Measurements from ENCODE around the gene GOLGA1.
"Not testable (repeated sequence)": the region's sequence is repeated elsewhere in the genome, so short reads cannot be mapped to it uniquely, and the experiment has no call there.

GOLGA1 gene

GRCh38 chr9:124940521-124940893, 376 bp downstream of the GOLGA1 start:
- DNase-seq: peak in 1 of 5 experiments; percentile 3

- no peak for DNase-seq
These were observed 939 bp downstream of the GOLGA1 start for GRCh38 chr9:124939944-124940343.

- DNase-seq: no peak
These were observed 6.6 kb downstream of the GOLGA1 start for GRCh38 chr9:124934290-124934689.

GRCh38 chr9:124932333-124932732, 8.6 kb downstream of the GOLGA1 start:
- no peak for DNase-seq

- peak in 1 of 5 experiments; percentile 76 for DNase-seq
These were observed 11.4 kb downstream of the GOLGA1 start for GRCh38 chr9:124929464-124929863.

- DNase-seq: no peak
These were observed 12.8 kb downstream of the GOLGA1 start for GRCh38 chr9:124928116-124928515.

GRCh38 chr9:124920394-124920793, 20.5 kb downstream of the GOLGA1 start:
- not testable (repeated sequence) for DNase-seq

GRCh38 chr9:124914753-124915405, 26.0 kb downstream of the GOLGA1 start:
- DNase-seq: no peak

GRCh38 chr9:124913378-124913777, 27.5 kb downstream of the GOLGA1 start:
- no peak for DNase-seq

GRCh38 chr9:124911766-124912165, 29.1 kb downstream of the GOLGA1 start:
- no peak for DNase-seq

- no peak for DNase-seq
These were observed 32.8 kb downstream of the GOLGA1 start for GRCh38 chr9:124908098-124908497.

GRCh38 chr9:124906966-124907365, 33.9 kb downstream of the GOLGA1 start:
- no peak for DNase-seq

GRCh38 chr9:124899845-124900244, 41.0 kb downstream of the GOLGA1 start:
- no peak for DNase-seq

- DNase-seq: no peak
These were observed 43.1 kb downstream of the GOLGA1 start for GRCh38 chr9:124897570-124898460.

- DNase-seq: peak in 3 of 5 experiments; percentile 25 to 67 (median 39)
These were observed 46.1 kb downstream of the GOLGA1 start for GRCh38 chr9:124894741-124895170.

- DNase-seq: no peak
These were observed 46.7 kb downstream of the GOLGA1 start for GRCh38 chr9:124894035-124894740.

GRCh38 chr9:124890179-124890578, 50.7 kb downstream of the GOLGA1 start:
- DNase-seq: no peak

- no peak for DNase-seq
These were observed 51.9 kb downstream of the GOLGA1 start for GRCh38 chr9:124889006-124889405.

- DNase-seq: no peak
These were observed 53.1 kb downstream of the GOLGA1 start for GRCh38 chr9:124887832-124888231.

GRCh38 chr9:124886866-124887492, 53.9 kb downstream of the GOLGA1 start:
- no peak for DNase-seq

- DNase-seq: no peak
These were observed 54.4 kb downstream of the GOLGA1 start for GRCh38 chr9:124886461-124886860.

GRCh38 chr9:124885551-124885950, 55.3 kb downstream of the GOLGA1 start:
- no peak for DNase-seq

- DNase-seq: no peak
These were observed 56.5 kb downstream of the GOLGA1 start for GRCh38 chr9:124884376-124884775.
